ENCODE measurements around the gene ANO7. TPM values are rescaled to one million over a fixed set of nuclear protein-coding genes. Genes with fewer than 3 reads are reported as not detected.

ANO7 gene, protein sequence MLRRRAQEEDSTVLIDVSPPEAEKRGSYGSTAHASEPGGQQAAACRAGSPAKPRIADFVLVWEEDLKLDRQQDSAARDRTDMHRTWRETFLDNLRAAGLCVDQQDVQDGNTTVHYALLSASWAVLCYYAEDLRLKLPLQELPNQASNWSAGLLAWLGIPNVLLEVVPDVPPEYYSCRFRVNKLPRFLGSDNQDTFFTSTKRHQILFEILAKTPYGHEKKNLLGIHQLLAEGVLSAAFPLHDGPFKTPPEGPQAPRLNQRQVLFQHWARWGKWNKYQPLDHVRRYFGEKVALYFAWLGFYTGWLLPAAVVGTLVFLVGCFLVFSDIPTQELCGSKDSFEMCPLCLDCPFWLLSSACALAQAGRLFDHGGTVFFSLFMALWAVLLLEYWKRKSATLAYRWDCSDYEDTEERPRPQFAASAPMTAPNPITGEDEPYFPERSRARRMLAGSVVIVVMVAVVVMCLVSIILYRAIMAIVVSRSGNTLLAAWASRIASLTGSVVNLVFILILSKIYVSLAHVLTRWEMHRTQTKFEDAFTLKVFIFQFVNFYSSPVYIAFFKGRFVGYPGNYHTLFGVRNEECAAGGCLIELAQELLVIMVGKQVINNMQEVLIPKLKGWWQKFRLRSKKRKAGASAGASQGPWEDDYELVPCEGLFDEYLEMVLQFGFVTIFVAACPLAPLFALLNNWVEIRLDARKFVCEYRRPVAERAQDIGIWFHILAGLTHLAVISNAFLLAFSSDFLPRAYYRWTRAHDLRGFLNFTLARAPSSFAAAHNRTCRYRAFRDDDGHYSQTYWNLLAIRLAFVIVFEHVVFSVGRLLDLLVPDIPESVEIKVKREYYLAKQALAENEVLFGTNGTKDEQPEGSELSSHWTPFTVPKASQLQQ
- 1.9 and 2.1 TPM in 2 replicates for polyA plus RNA-seq (2013)

- Histone ChIP-seq H3K23ac (ENCODE audit: low read length) (no peak within 1 kb of the TSS), H3K4me2 (ENCODE audit: low read length) (no peak within 1 kb of the TSS), H2BK12ac (ENCODE audit: low read length) (no peak within 1 kb of the TSS), H4K12ac (ENCODE audit: low read depth, low read length) (no peak within 1 kb of the TSS), H3K27me3 (ENCODE audit: insufficient read depth, low read length) (no peaks in the 10 kb centered on the region), H3K4ac (ENCODE audit: low read depth, low read length) (no peak within 1 kb of the TSS), H3K27ac (ENCODE audit: low read depth, low read length) (no peak within 1 kb of the TSS), H2AK5ac (ENCODE audit: low read length) (no peak within 1 kb of the TSS), H3K4me3 (ENCODE audit: low read depth, low read length) (no peak within 1 kb of the TSS), H3K36me3 (ENCODE audit: control insufficient read depth in 1 of 2, insufficient read depth in 2 of 2, low read length in 2 of 2) (peaks cover 0 to 2% of the 10 kb centered on the region in 2 experiments), H2BK120ac (ENCODE audit: insufficient read depth, low read length, poor library complexity) (no peak within 1 kb of the TSS), H2AFZ (ENCODE audit: insufficient read depth, low read length, poor library complexity) (no peak within 1 kb of the TSS), H3K14ac (ENCODE audit: low read length) (no peak within 1 kb of the TSS), H4K91ac (ENCODE audit: low read depth, low read length) (no peak within 1 kb of the TSS), H4K8ac (ENCODE audit: low read depth, low read length) (no peak within 1 kb of the TSS), H3K18ac (ENCODE audit: low read length) (no peak within 1 kb of the TSS), H3K79me2 (ENCODE audit: control insufficient read depth, insufficient read depth, low read length, poor library complexity) (no peaks in the 10 kb centered on the region), H3K4me1 (ENCODE audit: control insufficient read depth in 1 of 2, insufficient read depth in 2 of 2, low read length in 2 of 2) (peaks cover 0 to 3% of the 10 kb centered on the region in 2 experiments), H3K79me1 (ENCODE audit: low read length) (no peaks in the 10 kb centered on the region), H3K9me3 (ENCODE audit: insufficient read depth, low read depth, low read length) (no peaks in the 10 kb centered on the region), H2BK5ac (ENCODE audit: low read depth, low read length, poor library complexity) (no peak within 1 kb of the TSS), H3K9ac (ENCODE audit: low read length) (no peak within 1 kb of the TSS)
- no peak for DNase-seq
- WGBS (ENCODE audit: extremely low coverage, insufficient coverage, insufficient read length): no CpG with 5 or more reads among the region's 21 CpGs
These were observed at the start of gene ANO7 for GRCh38 chr2:241188361-241189092. TSS of gene ANO7 (plus strand) at chr2:241188677. CDS start at chr2:241190064, 1,387 bp downstream.

- Histone ChIP-seq H2BK120ac (ENCODE audit: insufficient read depth, low read length, poor library complexity) (no peak overlapping the region), H2BK5ac (ENCODE audit: low read depth, low read length, poor library complexity) (no peak overlapping the region), H3K4me1 (ENCODE audit: control insufficient read depth in 1 of 2, insufficient read depth in 2 of 2, low read length in 2 of 2) (no peaks in the 10 kb centered on the region), H3K27me3 (ENCODE audit: insufficient read depth, low read length) (no peaks in the 10 kb centered on the region), H3K18ac (ENCODE audit: low read length) (no peak overlapping the region), H3K14ac (ENCODE audit: low read length) (no peak overlapping the region), H3K79me2 (ENCODE audit: control insufficient read depth, insufficient read depth, low read length, poor library complexity) (no peaks in the 10 kb centered on the region), H4K91ac (ENCODE audit: low read depth, low read length) (no peak overlapping the region), H4K8ac (ENCODE audit: low read depth, low read length) (no peak overlapping the region), H3K79me1 (ENCODE audit: low read length) (no peaks in the 10 kb centered on the region), H3K23ac (ENCODE audit: low read length) (no peak overlapping the region), H2AK5ac (ENCODE audit: low read length) (no peak overlapping the region), H3K27ac (ENCODE audit: low read depth, low read length) (no peak overlapping the region), H2AFZ (ENCODE audit: insufficient read depth, low read length, poor library complexity) (no peak overlapping the region), H2BK12ac (ENCODE audit: low read length) (no peak overlapping the region), H4K12ac (ENCODE audit: low read depth, low read length) (no peak overlapping the region), H3K36me3 (ENCODE audit: control insufficient read depth in 1 of 2, insufficient read depth in 2 of 2, low read length in 2 of 2) (peaks cover 24 to 32% of the 10 kb centered on the region in 2 experiments), H3K9me3 (ENCODE audit: insufficient read depth, low read depth, low read length) (no peaks in the 10 kb centered on the region), H3K4me3 (ENCODE audit: low read depth, low read length) (no peak overlapping the region), H3K4me2 (ENCODE audit: low read length) (no peak overlapping the region), H3K4ac (ENCODE audit: low read depth, low read length) (no peak overlapping the region), H3K9ac (ENCODE audit: low read length) (no peak overlapping the region)
- WGBS (ENCODE audit: extremely low coverage, insufficient coverage, insufficient read length): no CpG with 5 or more reads among the region's 24 CpGs
- no peak for DNase-seq
These were observed 48.7 kb upstream of the ANO7 start for GRCh38 chr2:241139531-241140444.

GRCh38 chr2:241140445-241140840, 48.0 kb upstream of the ANO7 start:
- no peaks in the 10 kb centered on the region for H3K79me2 ChIP-seq (ENCODE audit: control insufficient read depth, insufficient read depth, low read length, poor library complexity)
- no peak overlapping the region for H3K18ac ChIP-seq (ENCODE audit: low read length)
- WGBS (ENCODE audit: extremely low coverage, insufficient coverage, insufficient read length): no CpG with 5 or more reads among the region's 10 CpGs
- H4K8ac ChIP-seq (ENCODE audit: low read depth, low read length): no peak overlapping the region
- H3K23ac ChIP-seq (ENCODE audit: low read length): no peak overlapping the region
- H4K12ac ChIP-seq (ENCODE audit: low read depth, low read length): no peak overlapping the region
- H3K4me1 ChIP-seq (ENCODE audit: control insufficient read depth in 1 of 2, insufficient read depth in 2 of 2, low read length in 2 of 2): no peaks in the 10 kb centered on the region
- no peak overlapping the region for H2BK5ac ChIP-seq (ENCODE audit: low read depth, low read length, poor library complexity)
- H2BK120ac ChIP-seq (ENCODE audit: insufficient read depth, low read length, poor library complexity): no peak overlapping the region
- H4K91ac ChIP-seq (ENCODE audit: low read depth, low read length): no peak overlapping the region
- no peak overlapping the region for H2AFZ ChIP-seq (ENCODE audit: insufficient read depth, low read length, poor library complexity)
- H2AK5ac ChIP-seq (ENCODE audit: low read length): no peak overlapping the region
- no peaks in the 10 kb centered on the region for H3K9me3 ChIP-seq (ENCODE audit: insufficient read depth, low read depth, low read length)
- no peak overlapping the region for H3K4me2 ChIP-seq (ENCODE audit: low read length)
- H3K4ac ChIP-seq (ENCODE audit: low read depth, low read length): no peak overlapping the region
- no peak overlapping the region for H3K14ac ChIP-seq (ENCODE audit: low read length)
- H3K36me3 ChIP-seq (ENCODE audit: control insufficient read depth in 1 of 2, insufficient read depth in 2 of 2, low read length in 2 of 2): peaks cover 24 to 32% of the 10 kb centered on the region in 2 experiments
- H2BK12ac ChIP-seq (ENCODE audit: low read length): no peak overlapping the region
- H3K27me3 ChIP-seq (ENCODE audit: insufficient read depth, low read length): no peaks in the 10 kb centered on the region
- no peak overlapping the region for H3K27ac ChIP-seq (ENCODE audit: low read depth, low read length)
- H3K79me1 ChIP-seq (ENCODE audit: low read length): no peaks in the 10 kb centered on the region
- H3K4me3 ChIP-seq (ENCODE audit: low read depth, low read length): no peak overlapping the region
- no peak overlapping the region for H3K9ac ChIP-seq (ENCODE audit: low read length)
- DNase-seq: no peak
